Spinal cord (tissue), 10 donors: ENCODE data around the gene DPY19L2. TPM values are rescaled to one million over a fixed set of nuclear protein-coding genes. Genes with fewer than 3 reads are reported as not detected.
"Not testable (repeated sequence)": the region's sequence is repeated elsewhere in the genome, so short reads cannot be mapped to it uniquely, and the experiment has no call there.

ENCODE experiments used
- DNase-seq, 6 donors: peaks; one replicate each; pipeline versions ENCODE4 v3.0.0 to v3.0.0-alpha.2; 2013 to 2015; ENCODE audit warnings: low spot score in 6 of 6, low read depth in 4 of 6
- H3K27ac ChIP-seq: one replicate; pipeline ENCODE4 v1.5.1; 2013; ENCODE audit warnings: low read depth, low read length, control low read depth
- H3K27me3 ChIP-seq: one replicate; pipeline ENCODE4 v1.6.1; 2013; ENCODE audit warnings: low read length; ENCODE audit not compliant: control insufficient read depth, insufficient read depth
- H3K36me3 ChIP-seq: one replicate; pipeline ENCODE4 v1.6.1; 2013; ENCODE audit warnings: low read length; ENCODE audit not compliant: control insufficient read depth, insufficient read depth
- H3K4me1 ChIP-seq: one replicate; pipeline ENCODE4 v1.6.1; 2013; ENCODE audit warnings: low read length; ENCODE audit not compliant: control insufficient read depth, insufficient read depth
- H3K4me3 ChIP-seq: one replicate; pipeline ENCODE4 v1.5.1; 2013; ENCODE audit warnings: low read depth, low read length, control low read depth
- H3K9me3 ChIP-seq: one replicate; pipeline ENCODE4 v1.6.1; 2013; ENCODE audit warnings: low read length; ENCODE audit not compliant: control insufficient read depth, insufficient read depth
- WGBS: methylation state at CpG from one replicate; pipeline ENCODE4 v1.1.5; 2013; ENCODE audit warnings: missing lambda C conversion rate; ENCODE audit not compliant: insufficient coverage; 5-methylcytosine and 5-hydroxymethylcytosine counted together
- polyA plus RNA-seq, 2 donors: library from polyadenylated mRNA; unstranded; fragments of 120-200 nt; gene quantifications; one replicate each; pipeline ENCODE4 v1.2.1, GENCODE V29; 2013; ENCODE audit not compliant: insufficient read length in 2 of 2
- total RNA-seq, 2 donors: library from RNA; depleted of rRNA in 1 of 2; stranded (reverse); fragments of 120-200 nt in 1 of 2; fragments of >200 nt in 1 of 2; gene quantifications; one replicate each; pipeline versions ENCODE4 v1.2.3 to v1.2.4, GENCODE V29; 2013 to 2014
- donor health status: healthy.

Gene DPY19L2
- total and polyA plus RNA-seq, 4 donors: 23.7 to 55.5 (median 46.9) TPM

DNA sequence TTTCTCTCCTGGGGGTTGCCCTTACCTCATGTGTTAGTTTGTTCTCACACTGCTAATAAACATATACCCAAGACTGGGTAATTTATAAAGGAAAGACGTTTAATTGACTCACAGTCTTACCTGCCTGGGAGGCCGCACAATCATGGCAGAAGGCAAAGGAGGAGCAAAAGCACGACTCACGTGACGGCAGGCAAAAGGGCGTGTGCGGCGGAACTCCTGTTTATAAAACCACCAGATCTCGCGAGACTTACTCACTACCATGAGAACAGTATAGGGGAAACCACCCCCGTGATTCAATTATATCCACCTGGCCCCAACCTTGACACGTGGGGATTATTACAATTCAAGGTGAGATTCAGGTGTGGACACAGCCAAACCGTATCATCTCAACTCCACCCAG lies 116.9 kb downstream of the DPY19L2 start:
- H3K4me3 ChIP-seq, H3K4me1 ChIP-seq: not testable (repeated sequence)
- no CpG with 5 or more reads among the region's 13 CpGs for WGBS

DNA sequence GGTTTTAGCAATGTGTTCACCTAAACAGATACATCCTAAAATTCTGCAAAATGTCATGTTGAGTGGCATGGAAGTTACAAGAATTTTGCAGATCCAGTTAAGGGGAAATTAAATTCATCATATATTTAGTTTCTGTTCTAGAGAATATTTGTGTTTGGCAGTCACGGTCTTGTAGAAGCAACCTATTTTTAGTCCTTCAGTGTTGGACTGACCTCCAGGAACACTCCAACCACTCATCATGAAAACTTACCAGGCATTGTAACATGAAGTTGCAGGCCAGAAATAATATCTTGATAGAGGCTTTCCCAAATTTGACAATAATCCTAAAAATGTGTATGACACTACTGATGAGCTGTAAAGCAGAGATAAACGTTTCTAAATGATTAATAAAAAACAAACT lies 119.3 kb downstream of the DPY19L2 start:
- H3K27me3 ChIP-seq, H3K4me1 ChIP-seq, H3K9me3 ChIP-seq, H3K4me3 ChIP-seq, H3K27ac ChIP-seq, H3K36me3 ChIP-seq, DNase-seq: not testable (repeated sequence)
- WGBS: no CpG with 5 or more reads among the region's 2 CpGs

More for the DNA sequence above, 116.9 kb downstream of the DPY19L2 start:
- H3K9me3 ChIP-seq, DNase-seq, H3K27ac ChIP-seq, H3K36me3 ChIP-seq, H3K27me3 ChIP-seq: not testable (repeated sequence)

DNA sequence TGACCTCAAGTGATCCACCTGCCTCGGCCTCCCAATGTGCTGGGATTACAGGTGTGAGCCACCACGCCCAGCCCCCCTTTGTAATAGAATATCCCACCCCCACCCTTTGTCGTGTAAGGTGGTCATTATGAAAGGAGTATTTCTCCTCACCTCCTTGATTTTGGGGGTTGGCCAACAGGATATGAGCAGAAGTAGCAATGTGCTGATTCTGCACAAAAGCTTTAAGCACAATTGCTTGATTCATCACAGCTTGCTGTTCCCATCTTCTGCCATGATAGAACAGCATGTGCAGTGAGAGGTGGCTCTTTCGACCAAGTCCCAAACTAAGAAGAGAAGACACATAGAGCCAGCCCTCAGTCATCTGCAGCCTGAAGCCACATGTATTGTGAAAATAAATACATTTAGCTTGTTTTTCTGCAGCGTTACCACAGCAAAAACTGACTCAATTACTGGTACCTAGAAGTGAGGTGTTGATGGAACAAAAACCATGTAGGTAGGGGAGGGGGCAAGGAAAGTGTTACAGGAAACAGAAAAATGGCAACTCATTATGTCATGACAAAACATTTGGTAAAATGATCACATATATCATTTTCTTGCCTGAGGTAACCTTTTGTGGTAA lies 122.9 kb downstream of the DPY19L2 start:
- H3K27me3 ChIP-seq, H3K9me3 ChIP-seq, H3K4me1 ChIP-seq, DNase-seq, H3K36me3 ChIP-seq, H3K27ac ChIP-seq, H3K4me3 ChIP-seq: not testable (repeated sequence)
- no CpG with 5 or more reads among the region's 5 CpGs for WGBS

DNA sequence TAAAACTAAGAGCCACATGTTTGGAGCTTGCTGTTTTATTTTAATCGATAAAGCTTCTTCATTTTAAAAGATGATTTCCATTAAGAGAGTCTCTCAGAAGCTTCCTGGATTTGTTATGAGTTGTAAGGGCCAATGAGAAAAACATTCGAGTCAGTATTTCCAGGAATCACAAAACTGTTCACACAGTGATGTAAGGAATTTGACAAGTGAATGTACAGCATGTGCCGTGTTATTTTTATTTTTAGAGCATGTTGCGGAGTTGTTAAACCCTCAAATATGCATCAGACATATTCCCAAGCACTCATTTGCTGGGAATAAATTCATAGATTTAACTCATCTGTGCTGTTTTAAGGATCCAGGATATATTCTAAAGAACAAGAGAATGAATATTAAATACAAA lies 129.6 kb downstream of the DPY19L2 start:
- not testable (repeated sequence) for H3K36me3 ChIP-seq, H3K27me3 ChIP-seq, H3K27ac ChIP-seq, H3K9me3 ChIP-seq, H3K4me3 ChIP-seq, H3K4me1 ChIP-seq
- DNase-seq: peak in 1 of 6 donors; percentile 22
- WGBS: no CpG with 5 or more reads among the region's 4 CpGs

DNA sequence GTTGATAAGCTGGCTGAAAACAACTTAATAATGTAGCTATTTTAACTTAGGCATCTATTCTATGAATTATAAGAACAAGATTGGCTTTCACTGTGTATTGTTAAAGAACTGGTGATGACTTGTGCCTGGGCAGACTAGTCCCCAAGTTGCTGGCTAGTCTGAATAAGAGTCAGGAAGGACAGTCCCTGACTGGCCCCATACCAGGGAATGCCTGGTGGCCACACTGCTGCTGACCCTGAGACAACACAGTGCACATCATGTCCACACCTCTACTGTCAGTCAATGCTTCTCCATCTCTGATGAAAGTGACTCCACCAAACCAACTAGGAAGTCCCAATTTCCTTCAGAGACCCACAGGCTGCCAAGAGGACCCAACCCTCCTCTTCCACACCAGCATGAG lies 130.5 kb downstream of the DPY19L2 start:
- H3K36me3 ChIP-seq, H3K27me3 ChIP-seq, DNase-seq, H3K27ac ChIP-seq, H3K9me3 ChIP-seq, H3K4me1 ChIP-seq, H3K4me3 ChIP-seq: not testable (repeated sequence)

DNA sequence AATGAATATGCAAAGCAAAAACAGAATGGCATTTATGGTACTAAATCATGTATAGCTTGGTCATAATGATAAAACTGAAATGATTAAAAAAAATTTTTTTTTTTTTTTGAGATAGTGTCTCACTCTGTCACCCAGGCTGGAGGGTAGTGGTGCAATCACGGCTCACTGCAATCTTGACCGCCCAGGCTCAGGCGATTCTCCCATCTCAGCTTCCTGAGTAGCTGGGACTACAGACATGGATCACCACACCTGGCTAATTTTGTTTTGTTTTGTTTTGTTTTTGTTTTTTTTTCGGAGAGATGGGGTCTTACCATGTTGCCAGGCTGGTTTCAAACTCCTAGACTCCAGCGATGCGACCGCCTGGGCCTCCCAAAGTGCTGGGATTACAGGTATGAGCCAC lies 138.7 kb downstream of the DPY19L2 start:
- not testable (repeated sequence) for H3K4me1 ChIP-seq, H3K27me3 ChIP-seq, H3K9me3 ChIP-seq, H3K36me3 ChIP-seq, DNase-seq, H3K4me3 ChIP-seq, H3K27ac ChIP-seq
- WGBS: 80% methylated on average over 2 of the region's 7 CpGs

DNA sequence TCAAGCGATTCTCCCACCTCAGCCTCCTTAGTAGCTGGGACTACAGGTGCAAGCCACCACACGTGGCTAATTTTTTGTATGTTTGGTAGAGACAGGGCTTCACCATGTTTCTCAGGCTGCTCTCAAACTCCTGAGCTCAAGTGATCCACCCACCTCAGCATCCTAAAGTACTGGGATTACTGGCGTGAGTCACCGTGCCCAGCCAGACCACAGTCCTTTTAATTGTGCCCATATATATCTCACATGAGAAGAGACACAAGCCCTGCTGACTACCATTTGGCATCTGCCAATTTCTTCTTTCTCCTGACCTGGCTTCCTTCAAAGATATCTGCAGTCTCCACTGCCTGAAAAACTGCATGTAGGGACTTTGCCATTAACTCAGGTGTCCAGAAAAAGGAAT lies 142.5 kb downstream of the DPY19L2 start:
- Histone ChIP-seq H3K4me3 (no peak overlapping the region), H3K27me3 (no peaks in the 10 kb centered on the region), H3K36me3 (no peaks in the 10 kb centered on the region), H3K4me1 (no peaks in the 10 kb centered on the region), H3K9me3 (no peaks in the 10 kb centered on the region), H3K27ac (no peak overlapping the region)
- DNase-seq: no peak
- WGBS: 100% methylated on average over 2 of the region's 4 CpGs

DNA sequence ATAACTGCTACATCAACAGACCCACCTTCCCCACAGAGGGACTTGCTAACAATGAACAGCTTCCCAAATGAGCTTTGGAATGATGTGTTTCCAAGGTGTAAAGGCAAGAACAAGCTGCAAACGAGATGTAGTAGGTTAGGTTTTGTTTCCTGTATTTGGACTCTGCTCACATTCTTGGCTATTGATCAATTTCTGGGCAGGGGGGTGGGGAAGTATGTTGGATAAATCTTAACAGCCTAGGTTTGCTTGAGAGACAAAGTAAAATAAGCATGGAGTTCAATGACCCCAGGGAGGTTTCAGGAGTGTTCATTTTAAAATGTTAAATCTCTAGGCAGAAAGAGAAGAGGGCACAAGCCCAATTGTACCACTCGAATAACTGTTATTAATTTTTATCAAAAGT lies 146.6 kb downstream of the DPY19L2 start:
- Histone ChIP-seq H3K4me3 (no peak overlapping the region), H3K4me1 (no peaks in the 10 kb centered on the region), H3K36me3 (no peaks in the 10 kb centered on the region), H3K27me3 (no peaks in the 10 kb centered on the region), H3K9me3 (no peaks in the 10 kb centered on the region), H3K27ac (no peak overlapping the region)
- no peak for DNase-seq
- WGBS: 38% methylated on average over 1 of the region's 2 CpGs

Other genes starting within 250 kb of the DPY19L2 start
- gene RXYLT1, start 111.4 kb upstream of the DPY19L2 start, total RNA-seq: 10 to 100 TPM; 18.3 to 22.9 TPM
- 10 to 100 TPM; 24.6 to 27.7 TPM for gene RXYLT1, start 111.4 kb upstream of the DPY19L2 start, polyA plus RNA-seq
- gene SRGAP1, start 176.2 kb upstream of the DPY19L2 start, total RNA-seq: 10 to 100 TPM; 13.9 to 14.4 TPM
- gene SRGAP1, start 176.2 kb upstream of the DPY19L2 start, polyA plus RNA-seq: 10 to 100 TPM; 16.0 to 17.3 TPM